ENCODE measurements around the gene EXT2.

Gene EXT2

DNA sequence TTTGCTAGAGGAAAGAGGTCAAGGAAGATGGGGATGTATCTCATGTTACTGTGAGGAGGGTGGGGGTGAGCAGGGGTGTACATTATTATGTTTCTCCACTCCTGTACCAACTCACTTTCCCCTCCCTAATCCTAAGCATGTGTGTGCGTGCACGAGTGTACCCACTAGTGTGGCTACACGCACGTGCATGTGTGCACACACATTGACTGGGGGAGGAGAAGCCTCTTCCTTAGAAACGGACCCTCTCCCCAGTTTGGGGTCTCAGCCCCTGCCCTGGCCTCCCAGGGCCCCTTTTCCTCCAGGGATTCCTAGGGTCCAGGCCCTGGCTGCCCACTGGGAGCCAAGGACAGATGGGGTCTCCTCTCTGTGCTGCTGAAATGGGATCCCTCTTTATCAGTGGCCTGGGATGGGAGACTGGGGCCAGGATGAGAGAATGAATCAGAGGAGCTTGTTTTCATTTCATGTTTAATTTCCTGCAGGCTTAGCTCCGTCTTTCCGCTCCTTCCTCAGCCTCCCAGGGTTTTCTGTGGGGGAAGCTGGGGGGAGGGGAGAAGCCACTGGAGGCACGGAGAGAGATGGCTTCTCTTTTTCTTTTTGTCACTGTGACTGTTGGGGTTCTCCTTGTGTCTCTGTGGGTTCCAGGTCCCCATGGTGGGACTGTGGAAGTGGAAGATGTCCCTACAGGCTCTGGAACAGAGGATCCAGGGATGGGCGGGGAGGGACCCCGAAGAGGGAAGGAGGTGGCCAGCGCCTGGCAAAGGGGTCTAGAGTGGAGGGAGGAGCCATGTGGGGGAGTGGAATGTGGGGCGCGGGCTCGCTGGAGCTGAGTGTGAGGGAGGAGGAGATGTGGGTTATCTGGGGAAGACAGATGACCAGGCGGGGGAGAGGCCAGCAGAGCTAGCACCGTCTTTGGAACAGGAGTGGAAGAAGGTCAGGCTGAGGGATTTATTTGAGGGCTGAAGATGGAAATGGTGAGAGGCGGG is 174.2 kb downstream of the EXT2 start:
- DNase-seq = no peak

- no peak for DNase-seq
These were observed 175.2 kb downstream of the EXT2 start for GRCh38 chr11:44270403-44271273.

- no peak for DNase-seq
These were observed 175.8 kb downstream of the EXT2 start for GRCh38 chr11:44271286-44271685.

DNA sequence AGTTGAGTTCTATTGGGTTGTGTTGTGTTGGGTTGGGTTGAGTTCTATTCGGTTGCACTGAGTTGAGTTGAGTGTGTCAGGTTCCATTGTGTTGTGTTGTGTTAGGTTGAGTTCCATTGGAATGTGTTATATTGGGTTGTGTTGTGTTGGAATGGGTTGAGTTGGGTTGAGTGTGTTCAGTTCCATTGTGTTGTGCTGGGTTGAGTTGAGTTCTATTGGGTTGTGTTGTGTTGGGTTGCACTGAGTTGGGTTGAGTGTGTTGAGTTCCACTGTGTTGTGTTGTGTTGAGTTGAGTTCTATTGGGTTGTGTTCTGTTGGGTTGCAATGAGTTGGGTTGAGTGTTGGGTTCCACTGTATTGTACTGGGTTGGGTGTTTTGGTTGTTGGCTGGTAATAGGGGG is 178.9 kb downstream of the EXT2 start:
- DNase-seq = no peak

GRCh38 chr11:44275241-44275640 is 179.8 kb downstream of the EXT2 start:
- DNase-seq = no peak

DNA sequence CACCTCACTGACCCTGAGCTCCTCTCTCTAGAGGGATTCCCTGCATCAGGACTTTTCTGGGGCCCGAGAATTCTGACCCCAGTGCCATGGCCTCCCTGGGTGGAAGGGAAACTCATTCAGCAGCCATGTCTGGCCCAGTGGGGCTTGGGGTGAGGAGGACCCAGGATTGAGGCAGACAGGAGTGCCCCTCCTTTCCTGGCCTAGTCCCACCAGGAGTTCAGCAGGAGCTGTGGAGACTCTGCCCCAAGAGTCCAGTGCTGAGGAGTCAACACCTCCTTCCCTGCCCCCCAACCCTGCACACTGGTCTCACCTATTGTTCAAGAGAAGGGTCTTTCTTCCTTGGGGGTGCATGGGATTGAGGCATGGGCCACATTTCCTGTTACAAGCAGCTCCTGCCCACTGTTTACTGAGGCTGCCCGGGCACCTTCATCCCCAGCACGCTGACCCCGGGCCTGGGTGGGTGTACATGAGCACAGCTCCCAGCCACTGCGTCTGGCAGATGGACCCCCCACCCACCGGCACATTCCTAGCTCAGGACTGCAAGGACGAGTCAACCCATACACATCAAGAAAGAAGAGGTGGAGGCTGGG is 180.6 kb downstream of the EXT2 start:
- DNase-seq = no peak

DNA sequence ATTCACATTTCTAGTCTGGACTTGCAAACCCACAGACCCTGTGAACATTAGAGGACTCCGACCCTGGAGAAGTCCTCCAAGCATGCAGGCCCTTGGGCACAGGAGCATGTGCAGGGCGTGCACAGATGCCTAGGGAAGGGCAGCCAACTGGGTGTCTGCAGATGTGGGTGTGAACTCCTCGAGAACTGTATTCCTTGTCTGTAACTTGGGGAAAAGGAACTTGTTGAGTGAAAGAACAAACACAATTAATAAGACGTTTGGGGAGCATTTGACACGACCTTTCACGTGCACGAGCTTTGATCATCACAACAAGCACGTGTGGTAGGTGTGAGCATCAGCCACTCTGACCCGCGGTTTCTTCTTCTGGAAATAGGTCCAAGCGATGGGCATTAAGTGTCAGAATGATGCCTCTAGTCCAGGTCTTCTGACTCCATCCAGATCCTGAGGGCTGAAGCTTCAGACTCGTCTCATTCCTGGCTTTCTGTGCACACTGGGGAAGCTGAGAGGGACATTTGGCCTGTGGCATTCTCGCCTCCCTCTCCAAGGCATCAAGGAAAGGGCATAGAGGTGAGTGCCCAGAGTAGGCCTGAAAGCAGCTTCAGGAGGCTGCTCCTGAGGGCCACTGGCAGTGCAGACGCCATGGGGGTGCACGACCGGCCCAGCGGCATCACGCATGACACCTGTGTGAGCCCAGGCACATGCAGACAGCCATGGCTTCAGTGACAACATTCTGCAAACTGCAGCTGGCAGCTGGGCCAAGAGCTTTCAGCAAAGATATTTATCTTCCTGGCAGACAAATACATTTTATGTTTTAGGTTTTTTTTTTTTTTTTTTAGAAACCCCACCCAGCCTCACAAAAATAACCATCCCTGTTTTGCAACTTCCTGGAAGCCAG is 182.0 kb downstream of the EXT2 start:
- DNase-seq = no peak

- no peak for DNase-seq
These were observed 184.0 kb downstream of the EXT2 start for GRCh38 chr11:44279483-44279882.

DNA sequence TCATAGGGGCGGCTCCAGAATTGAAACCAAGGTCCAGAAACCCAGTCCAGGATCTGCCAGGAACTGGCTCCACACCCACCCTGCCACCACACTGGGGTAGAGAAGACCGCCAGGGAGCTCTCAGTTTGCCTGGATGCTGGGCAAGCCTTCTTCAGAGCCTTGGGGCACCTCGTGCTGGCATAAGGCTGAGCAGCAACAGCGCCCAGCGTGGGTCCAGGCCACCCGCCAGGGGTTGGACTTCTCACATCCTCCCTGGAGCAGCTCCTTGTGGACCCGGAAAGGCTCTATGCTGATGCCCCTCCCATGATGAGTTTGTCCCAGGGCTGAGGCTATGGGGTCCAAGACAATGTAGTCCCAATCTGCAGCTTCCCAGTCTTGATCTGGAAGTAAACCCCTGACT is 184.8 kb downstream of the EXT2 start:
- no peak for DNase-seq

DNA sequence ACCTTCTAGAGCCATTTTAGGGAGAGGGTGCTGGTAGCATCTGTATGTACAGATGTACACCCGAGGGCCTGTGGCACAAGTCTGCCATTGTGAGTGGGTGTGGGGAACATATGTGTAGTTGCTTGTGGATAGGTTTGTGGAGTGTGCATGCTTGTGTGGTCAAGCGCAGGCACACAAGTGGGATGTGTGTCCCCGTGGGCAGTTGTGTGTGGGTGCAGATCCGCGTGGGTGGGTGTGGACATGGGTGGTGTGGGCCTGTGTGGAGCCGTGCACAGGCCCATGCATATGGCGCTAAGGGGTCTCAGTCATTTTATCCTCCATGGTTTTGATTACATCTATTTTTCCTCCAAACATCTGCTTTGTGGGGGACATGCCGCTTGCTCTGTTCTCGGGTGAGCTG is 185.7 kb downstream of the EXT2 start:
- no peak for DNase-seq

- DNase-seq = no peak
These were observed 187.1 kb downstream of the EXT2 start for GRCh38 chr11:44282620-44283019.

GRCh38 chr11:44285756-44286155 is 190.3 kb downstream of the EXT2 start:
- no peak for DNase-seq

DNA sequence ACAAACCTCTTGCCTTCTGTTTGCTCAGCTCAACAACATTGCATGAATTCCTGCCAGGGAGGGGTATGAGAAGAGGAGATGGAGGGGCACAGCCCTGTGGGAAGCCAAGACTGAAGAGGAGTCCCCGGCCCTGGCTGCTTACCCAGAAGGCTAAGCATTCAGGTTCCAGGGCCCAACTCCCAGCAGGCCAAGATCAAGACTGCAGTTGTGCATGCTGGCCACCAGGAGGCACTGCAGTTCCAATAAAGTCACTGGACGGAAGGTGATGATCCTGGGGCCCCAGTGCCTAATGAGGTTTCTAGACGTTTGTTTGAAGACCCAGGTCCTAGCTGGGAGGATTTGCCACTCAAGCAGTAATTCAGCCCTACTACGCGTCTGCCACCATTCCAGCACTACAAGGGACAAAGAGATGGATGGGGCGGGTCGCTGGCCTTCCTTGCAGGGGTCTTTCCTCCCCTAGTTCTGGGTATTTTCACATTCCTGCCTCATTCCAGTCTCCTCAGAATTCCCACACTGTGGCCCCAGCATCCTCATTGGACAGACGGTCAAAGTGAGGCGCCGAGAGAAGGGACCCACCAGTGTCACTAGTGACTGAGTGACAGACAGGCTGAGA is 190.9 kb downstream of the EXT2 start:
- peak; percentile 41 to 54 for DNase-seq

- no peak for DNase-seq
These were observed 191.4 kb downstream of the EXT2 start for GRCh38 chr11:44286911-44287310.

DNA sequence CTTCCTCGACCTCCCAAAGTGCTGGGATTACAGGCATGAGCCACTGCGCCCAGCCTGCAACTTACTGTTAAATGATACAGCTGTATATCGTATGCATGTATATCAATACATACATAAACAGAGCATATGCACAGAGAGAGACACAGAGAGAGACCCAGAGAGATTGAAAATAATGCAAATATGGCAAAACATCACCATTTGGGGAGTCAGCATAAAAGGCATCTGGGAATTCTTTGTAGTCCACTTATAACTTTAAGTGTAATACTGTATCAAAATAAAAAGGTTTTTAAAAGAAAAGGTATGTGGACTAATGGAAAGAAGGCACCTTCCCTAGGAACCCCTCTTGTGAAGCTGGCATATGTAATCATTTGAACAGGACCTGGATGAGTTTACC is 192.7 kb downstream of the EXT2 start:
- no peak for DNase-seq

DNA sequence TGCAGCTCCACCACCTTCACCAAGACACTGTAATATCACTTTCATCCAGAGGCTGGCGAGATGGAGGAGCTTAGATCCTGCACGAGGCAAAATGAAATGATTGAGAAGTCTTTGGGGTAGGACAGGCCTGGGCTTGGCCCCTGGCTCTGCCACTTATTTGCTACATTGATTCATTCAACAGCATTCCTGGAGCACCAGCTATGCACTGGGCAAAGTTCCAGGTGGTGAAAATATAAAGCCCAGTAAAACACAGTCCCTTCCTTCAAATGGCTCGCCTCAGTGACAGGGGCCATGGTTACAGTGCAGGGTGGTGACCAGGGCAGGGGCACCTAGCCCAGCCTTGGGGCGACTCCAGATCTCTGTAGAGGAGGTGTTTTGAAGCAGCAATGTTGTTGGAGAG is 194.7 kb downstream of the EXT2 start:
- DNase-seq = no peak
